ENCODE data around the gene CCNF.
A peak's percentile ranks its signal among the peaks of the same experiment; 100 is the strongest.
"Not testable (repeated sequence)": the region's sequence is repeated elsewhere in the genome, so short reads cannot be mapped to it uniquely, and the experiment has no call there.

Gene CCNF

GRCh38 chr16:2473446-2473926 is 44.2 kb downstream of the CCNF start:
- DNase-seq = no peak

GRCh38 chr16:2473999-2474876 is 45.0 kb downstream of the CCNF start:
- DNase-seq = no peak

GRCh38 chr16:2474877-2475412 is 45.7 kb downstream of the CCNF start, which contains the start of gene TBC1D24:
TSS of gene TBC1D24 (plus strand) at chr16:2475127. CDS start at chr16:2496149, 21,022 bp downstream.
- peak; percentile 20 for DNase-seq

GRCh38 chr16:2475413-2476344 is 46.4 kb downstream of the CCNF start:
- no peak for DNase-seq

- no peak for DNase-seq
Observed at GRCh38 chr16:2476345-2476720, 47.1 kb downstream of the CCNF start.

GRCh38 chr16:2476741-2477140 is 47.5 kb downstream of the CCNF start:
- no peak for DNase-seq

- DNase-seq = no peak
Observed at GRCh38 chr16:2477327-2477726, 48.1 kb downstream of the CCNF start.

GRCh38 chr16:2478279-2478678 is 49.0 kb downstream of the CCNF start:
- DNase-seq = no peak

GRCh38 chr16:2479996-2480395 is 50.7 kb downstream of the CCNF start:
- DNase-seq = not testable (repeated sequence)

- no peak for DNase-seq
Observed at GRCh38 chr16:2480948-2481347, 51.7 kb downstream of the CCNF start.

GRCh38 chr16:2481676-2482075 is 52.4 kb downstream of the CCNF start:
- no peak for DNase-seq

- DNase-seq = no peak
Observed at GRCh38 chr16:2482249-2482648, 53.0 kb downstream of the CCNF start.

- no peak for DNase-seq
Observed at GRCh38 chr16:2482708-2483534, 53.7 kb downstream of the CCNF start.

- no peak for DNase-seq
Observed at GRCh38 chr16:2483939-2484897, 55.0 kb downstream of the CCNF start.

GRCh38 chr16:2484898-2485508 is 55.8 kb downstream of the CCNF start:
- DNase-seq = no peak

GRCh38 chr16:2485811-2486507 is 56.7 kb downstream of the CCNF start:
- DNase-seq = no peak

- DNase-seq = no peak
Observed at GRCh38 chr16:2486645-2487516, 57.6 kb downstream of the CCNF start.

- DNase-seq = no peak
Observed at GRCh38 chr16:2487517-2487842, 58.2 kb downstream of the CCNF start.

- DNase-seq = no peak
Observed at GRCh38 chr16:2487903-2488531, 58.8 kb downstream of the CCNF start.

Data from SHP77 treated with DMSO at 0.1 percent for 48 hours (cell line).